HG03521 (cell line): ENCODE data around the gene TBXT.

ENCODE experiments used
- ATAC-seq: cut with Tn5 transposase; IDR thresholded peaks from one replicate; pipeline ENCODE4 v1.9.1; 2021; ENCODE audit warnings: mild to moderate bottlenecking, moderate library complexity; ENCODE audit not compliant: unreplicated experiment

The TBXT gene

GRCh38 chr6:166121726-166122125, 45.9 kb downstream of the TBXT start:
- no peak for ATAC-seq

DNA sequence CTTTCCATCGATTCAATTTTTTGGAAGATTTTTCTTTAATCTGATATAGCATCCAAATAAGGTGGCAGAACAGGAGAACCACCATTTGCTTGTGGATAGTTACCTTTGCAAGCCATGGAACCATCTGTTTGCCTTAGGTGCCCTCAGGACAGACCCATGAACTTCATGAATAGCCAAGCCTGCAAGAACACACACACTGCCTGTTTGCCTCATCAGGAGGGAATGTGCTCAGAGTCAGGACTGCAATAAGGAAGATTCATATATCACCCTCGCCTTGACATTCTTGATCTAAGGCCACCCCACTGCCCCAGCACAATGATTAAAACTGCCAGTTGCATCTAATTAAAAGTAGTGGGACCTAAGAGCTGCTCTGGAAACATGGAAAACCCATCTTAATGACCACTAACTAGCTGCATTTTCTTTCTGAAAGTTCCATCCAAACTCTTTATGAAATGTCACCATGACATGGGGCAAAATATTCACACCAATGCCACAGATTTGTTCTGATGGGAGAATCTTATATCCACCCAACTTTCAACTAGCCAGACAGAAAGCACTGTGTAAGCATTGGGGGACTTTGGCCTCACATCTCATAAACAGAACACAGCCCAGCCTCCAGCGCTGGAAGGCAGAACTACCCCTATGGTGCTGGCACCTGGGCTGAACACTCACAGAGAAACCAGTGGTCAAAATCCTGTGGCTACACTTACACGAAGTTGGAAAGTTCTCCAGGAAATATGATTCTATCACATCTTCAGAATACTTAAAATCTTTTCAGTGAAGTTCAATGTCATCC, 48.3 kb downstream of the TBXT start:
- no peak for ATAC-seq

- no peak for ATAC-seq
Observed at GRCh38 chr6:166115609-166116008, 52.0 kb downstream of the TBXT start.

GRCh38 chr6:166112580-166112979, 55.1 kb downstream of the TBXT start:
- no peak for ATAC-seq

DNA sequence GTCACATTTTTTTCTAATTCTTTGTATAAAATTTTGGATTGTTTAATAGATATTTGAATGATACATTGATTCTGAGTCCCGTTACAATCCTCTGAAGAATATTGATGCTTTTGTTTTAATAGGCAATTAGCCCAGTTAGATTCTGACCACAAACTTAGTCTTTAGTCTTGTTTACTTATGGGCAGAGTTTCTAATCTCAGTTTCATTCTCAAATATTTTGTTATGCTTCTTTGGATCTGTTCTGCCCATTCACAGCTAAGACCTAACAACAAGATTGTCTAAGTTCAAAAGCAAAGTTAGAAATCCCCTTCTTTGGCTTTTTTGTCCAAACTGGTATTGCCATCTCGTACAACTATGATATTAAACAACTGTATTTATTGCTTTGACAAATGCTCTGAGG, 58.0 kb downstream of the TBXT start:
- ATAC-seq, result no peak
